CD4-positive, alpha-beta T cell (primary cell): ENCODE data around the gene DLL1. TPM values are rescaled to one million over a fixed set of nuclear protein-coding genes. Genes with fewer than 3 reads are reported as not detected.

ENCODE experiments used
- ATAC-seq: fragments of 200-7000 bp; cut with Tn5 transposase; one replicate; pipeline ENCODE4 v1.10.0; 2022; ENCODE audit warnings: mild to moderate bottlenecking; ENCODE audit not compliant: poor library complexity
- CTCF ChIA-PET: fragments of 350-600 bp; sonication (Branson Sonifier 250); formaldehyde crosslinking; loops from one replicate; lab custom pipeline; 2021; ENCODE audit warnings: antibody characterized with exemption, inconsistent platforms; lab: Charles Lee
- POLR2A ChIA-PET: fragments of 350-600 bp; sonication (Branson Sonifier 250); formaldehyde crosslinking; loops from one replicate; lab custom pipeline; 2021; ENCODE audit warnings: antibody characterized with exemption, inconsistent platforms; lab: Charles Lee
- DNase-seq, 14 experiments: peaks; one replicate each; pipeline ENCODE4 v3.0.0-alpha.2; 2013 to 2020; ENCODE audit warnings: mixed read lengths in 2 of 14
- H3K27ac ChIP-seq, 2 donors: one replicate each; pipeline versions ENCODE4 v1.5.1 to v1.7.0; 2013; ENCODE audit warnings: low read length in 2 of 2, low read depth in 1 of 2, mild to moderate bottlenecking in 1 of 2
- H3K27me3 ChIP-seq, 2 experiments: 1 replicate in 1 of 2; 2 replicates in 1 of 2; pipeline versions ENCODE4 v1.6.1 to v1.7.0; 2013; ENCODE audit warnings: low read length in 2 of 2, control low read depth in 1 of 2, mild to moderate bottlenecking in 1 of 2, moderate library complexity in 1 of 2; ENCODE audit not compliant: insufficient read depth in 2 of 2, control insufficient read depth in 1 of 2
- H3K36me3 ChIP-seq: one replicate; pipeline ENCODE4 v1.6.1; 2013; ENCODE audit warnings: low read length, control low read depth; ENCODE audit not compliant: insufficient read depth
- H3K4me1 ChIP-seq: one replicate; pipeline ENCODE4 v1.6.1; 2013; ENCODE audit warnings: low read length, control low read depth; ENCODE audit not compliant: insufficient read depth
- H3K4me3 ChIP-seq: one replicate; pipeline ENCODE4 v1.5.1; 2013; ENCODE audit warnings: mild to moderate bottlenecking, low read length, moderate library complexity
- H3K9me3 ChIP-seq, 2 experiments: 1 replicate in 1 of 2; 2 replicates in 1 of 2; pipeline versions ENCODE4 v1.6.1 to v1.7.0; 2013; ENCODE audit warnings: low read length in 2 of 2, mild to moderate bottlenecking in 2 of 2, control low read depth in 1 of 2, moderate library complexity in 1 of 2; ENCODE audit not compliant: control insufficient read depth in 1 of 2, insufficient read depth in 1 of 2
- H3K27ac Mint-ChIP-seq: one replicate; pipeline ENCODE4 v1.8.0; 2020; ENCODE audit warnings: mixed read lengths
- H3K27me3 Mint-ChIP-seq: one replicate; pipeline ENCODE4 v1.8.0; 2021; ENCODE audit warnings: mixed read lengths
- H3K36me3 Mint-ChIP-seq: one replicate; pipeline ENCODE4 v1.8.0; 2021; ENCODE audit warnings: low read depth, mixed read lengths
- H3K4me1 Mint-ChIP-seq: one replicate; pipeline ENCODE4 v1.8.0; 2021; ENCODE audit warnings: low read depth, mixed read lengths
- H3K4me3 Mint-ChIP-seq: one replicate; pipeline ENCODE4 v1.8.0; 2020; ENCODE audit warnings: mild to moderate bottlenecking, mixed read lengths
- H3K9me3 Mint-ChIP-seq: one replicate; pipeline ENCODE4 v1.8.0; 2020; ENCODE audit warnings: mixed read lengths
- intact Hi-C, 2 experiments: fragments of 100-400 bp; cut with DNase I in 1 of 2; cut with micrococcal nuclease in 1 of 2; formaldehyde crosslinking; loops; one replicate each; pipeline versions ENCODE4 v1.15.1 to v1.9.0; 2023 to 2025; cut with DNase I, micrococcal nuclease
- total RNA-seq, 174 experiments: library from RNA in 2 of 174; stranded (reverse) in 2 of 174; gene quantifications; one replicate each; pipeline ENCODE4 v1.2.3 and lab custom pipeline; 2021 to 2026
- TF ChIP-seq, protein P1 (sequence below): fragments of 200-600 bp; IDR thresholded peaks from one replicate; pipeline ENCODE4 v1.8.0; 2022; ENCODE audit warnings: antibody characterized with exemption, mild to moderate bottlenecking

Gene DLL1
- total RNA-seq, 2 experiments from 2014 or later, result 7.1 to 7.2 TPM

DNA sequence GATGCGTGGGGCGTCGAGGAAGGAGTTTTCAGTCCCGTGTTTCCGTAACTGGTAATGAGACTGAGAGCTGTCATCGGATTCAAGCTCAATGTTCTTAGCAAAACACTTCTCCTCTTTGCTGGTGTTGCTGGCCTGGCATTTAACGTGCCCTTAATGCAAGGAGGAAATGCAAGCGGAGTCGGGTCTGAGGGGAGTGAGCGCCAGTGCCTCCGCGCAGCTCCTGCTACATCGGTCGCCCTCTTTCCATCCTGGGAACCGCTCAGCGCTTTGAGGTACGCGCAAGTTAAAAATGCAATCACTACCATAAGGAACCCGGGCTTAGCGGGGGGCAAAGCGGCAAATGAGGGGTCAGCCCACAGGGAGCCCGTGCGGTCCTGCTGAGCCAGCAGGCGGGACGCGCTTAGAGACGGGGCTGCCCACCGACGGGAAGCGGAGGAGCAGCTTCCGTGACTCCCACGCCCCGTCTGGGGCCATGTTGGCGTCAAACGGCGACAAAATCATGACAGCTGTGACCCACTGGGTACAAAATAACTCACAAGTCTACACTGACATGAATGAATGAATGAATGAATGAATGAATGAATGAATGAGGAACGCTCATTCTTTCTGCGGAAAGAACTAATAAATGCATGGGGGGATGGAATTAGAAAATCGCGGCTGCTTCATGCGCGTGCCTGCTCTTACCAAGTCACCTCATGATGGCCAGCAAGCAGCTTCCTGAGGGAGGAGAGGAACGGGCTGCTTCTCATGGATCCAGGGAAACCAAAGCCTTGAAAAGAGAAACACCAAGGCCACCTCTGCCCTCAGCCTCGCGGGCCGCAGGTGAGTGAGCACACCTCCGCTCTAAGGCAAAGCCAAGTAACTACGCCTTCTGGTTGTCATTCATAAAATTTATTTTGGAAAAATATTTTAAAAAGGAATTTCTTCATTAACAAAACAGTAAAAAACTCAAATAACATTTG, 9.3 kb downstream of the DLL1 start:
- H3K9me3 ChIP-seq, result peaks cover 0 to 14% of the 10 kb centered on the region in 2 experiments
- Mint-ChIP-seq H3K36me3 (peaks cover 13% of the 10 kb centered on the region), H3K9me3 (no peaks in the 10 kb centered on the region), H3K27ac (peak overlapping the region; percentile 92), H3K4me3 (peak overlapping the region; percentile 90), H3K27me3 (peaks cover 11% of the 10 kb centered on the region), H3K4me1 (peaks cover 39% of the 10 kb centered on the region)
- DNase-seq (no peak), ATAC-seq (no peak)
- H3K27ac ChIP-seq, result no peak overlapping the region
- peaks cover 0 to 5% of the 10 kb centered on the region in 2 experiments for H3K27me3 ChIP-seq
- POLR2A ChIA-PET, result interaction anchor here (2.2 to 3.5 kb wide), 2 partner anchors 10 kb away, joined by 17 to 22 read pairs; partner anchors contain the start of gene DLL1
- TF ChIP-seq, protein P1, sequence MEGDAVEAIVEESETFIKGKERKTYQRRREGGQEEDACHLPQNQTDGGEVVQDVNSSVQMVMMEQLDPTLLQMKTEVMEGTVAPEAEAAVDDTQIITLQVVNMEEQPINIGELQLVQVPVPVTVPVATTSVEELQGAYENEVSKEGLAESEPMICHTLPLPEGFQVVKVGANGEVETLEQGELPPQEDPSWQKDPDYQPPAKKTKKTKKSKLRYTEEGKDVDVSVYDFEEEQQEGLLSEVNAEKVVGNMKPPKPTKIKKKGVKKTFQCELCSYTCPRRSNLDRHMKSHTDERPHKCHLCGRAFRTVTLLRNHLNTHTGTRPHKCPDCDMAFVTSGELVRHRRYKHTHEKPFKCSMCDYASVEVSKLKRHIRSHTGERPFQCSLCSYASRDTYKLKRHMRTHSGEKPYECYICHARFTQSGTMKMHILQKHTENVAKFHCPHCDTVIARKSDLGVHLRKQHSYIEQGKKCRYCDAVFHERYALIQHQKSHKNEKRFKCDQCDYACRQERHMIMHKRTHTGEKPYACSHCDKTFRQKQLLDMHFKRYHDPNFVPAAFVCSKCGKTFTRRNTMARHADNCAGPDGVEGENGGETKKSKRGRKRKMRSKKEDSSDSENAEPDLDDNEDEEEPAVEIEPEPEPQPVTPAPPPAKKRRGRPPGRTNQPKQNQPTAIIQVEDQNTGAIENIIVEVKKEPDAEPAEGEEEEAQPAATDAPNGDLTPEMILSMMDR, result no peak
- no peaks in the 10 kb centered on the region for H3K36me3 ChIP-seq
- CTCF ChIA-PET, result no interaction called here
- intact Hi-C loops, result no loop called here
- no peak overlapping the region for H3K4me3 ChIP-seq
- peaks cover 31% of the 10 kb centered on the region for H3K4me1 ChIP-seq

DNA sequence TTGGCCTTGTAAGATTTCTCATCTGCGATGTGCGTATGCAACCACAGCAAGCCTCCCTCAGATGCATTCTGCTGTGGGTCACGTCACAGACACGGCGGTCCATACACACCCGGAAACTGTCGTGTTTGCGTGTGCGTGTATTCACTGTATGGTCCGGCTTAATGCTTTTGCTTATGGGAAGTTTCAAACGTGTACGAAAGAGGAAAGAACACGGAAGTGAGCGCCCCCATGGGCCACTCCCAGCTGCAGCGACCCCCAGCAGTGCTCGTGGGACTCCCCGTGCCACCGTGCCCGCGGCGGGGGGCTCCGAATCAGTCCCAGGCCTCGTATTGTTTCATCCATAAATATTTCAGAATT, 10.2 kb downstream of the DLL1 start:
- H3K4me1 Mint-ChIP-seq, result peaks cover 38% of the 10 kb centered on the region
- peak in 3 of 14 experiments; percentile 29 to 73 (median 46) for DNase-seq

DNA sequence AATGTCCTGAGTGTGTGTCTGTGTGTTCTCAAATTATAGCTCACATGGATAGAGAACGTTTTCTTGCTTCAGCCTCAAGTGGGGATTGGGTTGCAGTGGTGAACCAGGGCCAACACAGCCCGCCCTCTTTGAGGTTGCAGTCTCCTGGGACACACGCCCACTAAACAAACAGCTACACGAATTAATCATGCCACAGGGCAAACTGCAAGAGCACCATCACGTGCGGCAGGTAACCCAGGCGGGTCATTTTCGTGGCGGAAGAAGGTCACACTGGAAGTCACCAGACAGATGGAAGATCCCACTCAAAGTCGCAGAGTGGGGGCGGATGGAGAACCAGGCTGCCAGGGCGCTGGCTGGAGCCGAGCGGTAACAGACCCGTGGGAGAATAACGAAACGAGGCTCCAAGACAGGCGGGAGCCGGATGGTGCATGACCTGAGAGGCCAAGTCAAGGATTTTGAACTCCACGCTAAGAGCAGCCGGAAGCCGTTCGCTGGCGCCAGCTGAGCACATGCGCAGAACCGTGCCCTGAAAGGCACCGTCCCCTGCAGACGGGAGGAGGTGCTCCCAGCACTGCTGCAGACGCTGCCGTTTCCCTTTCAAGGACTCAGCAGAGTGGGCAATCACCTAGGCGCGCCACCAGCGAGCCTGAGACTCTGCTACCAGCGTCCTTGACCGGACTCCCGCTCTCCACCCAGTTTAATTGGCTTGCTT, 10.7 kb downstream of the DLL1 start:
- peak; percentile 87 for ATAC-seq
- TF ChIP-seq, protein P1, result no peak
- CTCF ChIA-PET, result no interaction called here
- Histone ChIP-seq H3K9me3 (peaks cover 0 to 22% of the 10 kb centered on the region in 2 experiments), H3K27ac (peak overlapping the region in 1 of 2 donors; percentile 17), H3K4me3 (peak overlapping the region; percentile 54), H3K36me3 (no peaks in the 10 kb centered on the region), H3K27me3 (no peaks in the 10 kb centered on the region), H3K4me1 (peaks cover 31% of the 10 kb centered on the region)
- Mint-ChIP-seq H3K4me1 (peaks cover 42% of the 10 kb centered on the region), H3K36me3 (peaks cover 13% of the 10 kb centered on the region), H3K9me3 (no peaks in the 10 kb centered on the region), H3K27ac (peak overlapping the region; percentile 92), H3K4me3 (peak overlapping the region; percentile 90), H3K27me3 (peaks cover 2% of the 10 kb centered on the region)
- peak in 9 of 14 experiments; percentile 39 to 83 (median 59) for DNase-seq
- POLR2A ChIA-PET, result interaction anchor here (1.0 to 3.5 kb wide), 4 partner anchors 8 to 14 kb away, joined by 3 to 22 read pairs (median 10); partner anchors contain the start of gene DLL1
- intact Hi-C loops, result no loop called here

More for the DNA sequence above, 10.2 kb downstream of the DLL1 start:
- peaks cover 31% of the 10 kb centered on the region for H3K4me1 ChIP-seq
- H3K9me3 ChIP-seq, result peaks cover 0 to 19% of the 10 kb centered on the region in 2 experiments
- peak overlapping the region in 1 of 2 donors; percentile 65 for H3K27ac ChIP-seq
- peaks cover 5% of the 10 kb centered on the region for H3K27me3 Mint-ChIP-seq
- peak overlapping the region; percentile 92 for H3K27ac Mint-ChIP-seq
- H3K36me3 ChIP-seq, result no peaks in the 10 kb centered on the region
- ATAC-seq, result peak; percentile 78
- H3K4me3 Mint-ChIP-seq, result peak overlapping the region; percentile 90
- ChIA-PET CTCF (no interaction called here), POLR2A (interaction anchor here (1.0 to 3.5 kb wide), 4 partner anchors 9 to 13 kb away, joined by 3 to 22 read pairs (median 10); partner anchors contain the start of gene DLL1)
- no peaks in the 10 kb centered on the region for H3K27me3 ChIP-seq
- intact Hi-C loops, result no loop called here
- peaks cover 13% of the 10 kb centered on the region for H3K36me3 Mint-ChIP-seq
- H3K9me3 Mint-ChIP-seq, result no peaks in the 10 kb centered on the region
- TF ChIP-seq, protein P1, result no peak
- peak overlapping the region; percentile 54 for H3K4me3 ChIP-seq
